Left renal pelvis (tissue), 4 donors: ENCODE data around the gene CFAP97D2. TPM values are rescaled to one million over a fixed set of nuclear protein-coding genes. Genes with fewer than 3 reads are reported as not detected.
"Not testable (repeated sequence)": the region's sequence is repeated elsewhere in the genome, so short reads cannot be mapped to it uniquely, and the experiment has no call there.

Experiments
- DNase-seq, 4 donors: peaks; one replicate each; pipeline ENCODE4 v3.0.0-alpha.2; 2013; ENCODE audit warnings: low read depth in 4 of 4, low spot score in 3 of 4
- polyA plus RNA-seq, 4 donors: library from polyadenylated mRNA; unstranded; fragments of 120-200 nt; gene quantifications; one replicate each; pipeline ENCODE4 v1.2.1, GENCODE V29; 2013; ENCODE audit not compliant: insufficient read length in 4 of 4

The CFAP97D2 gene
- polyA plus RNA-seq, 4 donors = 6.7 TPM; not detected in 3

DNA sequence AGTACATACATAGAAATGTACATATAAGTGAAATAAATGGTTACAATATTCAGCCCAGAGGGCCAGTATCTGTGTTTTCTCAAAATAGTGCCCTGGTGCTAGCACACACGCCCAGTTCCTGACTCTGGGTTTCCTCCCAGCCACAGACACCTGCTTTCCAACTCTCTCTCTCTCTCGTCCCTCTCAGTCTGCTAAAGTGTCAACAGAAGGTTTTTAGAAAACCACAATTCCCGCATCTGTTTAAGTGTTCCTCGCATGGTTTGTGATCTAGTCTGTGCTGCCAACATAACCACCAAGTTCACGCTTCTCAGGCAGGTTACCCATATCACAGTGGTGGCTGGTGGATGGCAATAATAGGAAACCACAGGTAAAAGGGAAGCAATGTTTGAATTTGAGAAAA is 84.5 kb downstream of the CFAP97D2 start:
- DNase-seq = no peak

DNA sequence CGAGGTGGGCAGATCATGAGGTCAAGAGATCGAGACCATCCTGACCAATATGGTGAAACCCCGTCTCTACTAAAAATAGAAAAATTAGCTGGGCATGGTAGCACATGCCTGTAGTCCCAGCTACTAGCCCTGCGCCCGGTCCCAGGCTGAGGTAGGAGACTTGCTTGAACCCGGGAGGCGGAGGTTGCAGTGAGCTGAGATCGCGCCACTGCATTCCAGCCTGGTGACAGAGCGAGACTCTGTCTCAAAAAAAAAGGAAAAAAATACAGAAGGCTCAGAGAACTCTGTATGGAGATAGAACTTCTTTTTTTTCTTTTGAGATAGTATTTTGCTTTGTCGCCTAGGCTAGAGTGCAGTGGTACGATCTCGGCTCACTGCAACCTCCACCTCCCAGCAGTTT is 85.3 kb downstream of the CFAP97D2 start:
- DNase-seq = not testable (repeated sequence)

- DNase-seq = no peak
These were observed 86.0 kb downstream of the CFAP97D2 start for GRCh38 chr13:114264886-114265611.

GRCh38 chr13:114266241-114266640 is 87.2 kb downstream of the CFAP97D2 start:
- DNase-seq = no peak

DNA sequence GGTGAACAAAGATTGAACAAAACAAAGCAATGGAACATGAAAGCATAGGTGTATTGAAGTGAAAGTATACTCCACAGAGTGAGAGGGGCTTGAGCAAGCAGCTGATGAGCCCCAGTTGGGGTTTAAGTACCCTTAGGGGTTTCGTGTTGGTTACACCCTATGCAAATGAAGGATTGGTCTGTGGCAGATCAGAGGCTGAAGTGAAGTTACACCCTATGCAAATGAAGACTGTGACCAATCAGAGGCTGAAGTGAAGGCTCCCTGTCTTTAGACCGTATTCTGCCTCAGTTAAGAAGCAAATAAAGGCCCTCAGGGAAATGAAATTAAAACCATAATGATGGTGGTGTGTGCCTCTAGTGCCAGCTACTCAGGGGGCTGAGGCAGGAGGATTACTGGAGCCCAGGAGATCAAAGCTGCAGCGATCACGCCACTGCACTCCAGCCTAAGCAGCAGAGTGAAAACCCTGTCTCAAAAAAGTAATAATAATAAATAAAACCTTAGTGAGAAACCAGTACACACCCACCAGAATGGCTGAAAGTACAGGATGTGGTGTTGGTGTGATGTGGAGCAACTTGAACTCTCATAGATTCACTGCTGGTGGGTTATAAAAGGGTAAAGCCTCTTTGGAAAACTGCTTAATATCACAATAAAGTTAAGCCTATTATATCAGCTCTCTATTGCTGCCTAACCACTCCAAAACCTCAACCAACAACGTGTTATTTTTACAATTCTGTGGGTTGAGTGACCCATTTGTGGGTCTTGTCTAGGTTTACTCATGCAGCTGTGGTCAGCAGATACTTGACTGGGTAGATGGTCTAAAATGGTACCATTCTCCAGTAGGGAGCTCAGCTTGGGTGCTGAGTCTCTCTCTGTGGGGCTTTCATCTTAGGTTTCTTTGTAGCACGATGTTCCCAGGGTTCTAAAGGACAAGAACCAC is 89.6 kb downstream of the CFAP97D2 start:
- no peak for DNase-seq

GRCh38 chr13:114269281-114269770 is 90.3 kb downstream of the CFAP97D2 start:
- DNase-seq = no peak

Other genes with a start within 250 kb of the CFAP97D2 start
- under 1 TPM; 0.04 to 0.23 (median 0.14) TPM for gene C13orf46, start 205.2 kb upstream of the CFAP97D2 start, polyA plus RNA-seq
- 10 to 100 TPM in 3 of 4 donors, 1 to 10 TPM in 1; 10.0 to 14.5 (median 12.6) TPM for gene RASA3, start 46.6 kb upstream of the CFAP97D2 start, polyA plus RNA-seq
- gene CDC16, start 55.6 kb downstream of the CFAP97D2 start, polyA plus RNA-seq = 100 to 1,000 TPM; 118 to 159 (median 122) TPM
- gene UPF3A, start 102.3 kb downstream of the CFAP97D2 start, polyA plus RNA-seq = 100 to 1,000 TPM in 2 of 4 donors, 10 to 100 TPM in 2; 90.6 to 162 (median 109) TPM
- gene CHAMP1, start 135.2 kb downstream of the CFAP97D2 start, polyA plus RNA-seq = 10 to 100 TPM; 29.4 to 44.6 (median 34.0) TPM